DMS 273 (cell line): ENCODE results near the gene PEX1.
"Not testable (repeated sequence)": the region's sequence is repeated elsewhere in the genome, so short reads cannot be mapped to it uniquely, and the experiment has no call there.

ENCODE experiments used
- DNase-seq: peaks from one replicate; lab custom pipeline; 2025; ENCODE audit not compliant: unreplicated experiment; lab: John Stamatoyannopoulos, UW

Gene PEX1

DNA sequence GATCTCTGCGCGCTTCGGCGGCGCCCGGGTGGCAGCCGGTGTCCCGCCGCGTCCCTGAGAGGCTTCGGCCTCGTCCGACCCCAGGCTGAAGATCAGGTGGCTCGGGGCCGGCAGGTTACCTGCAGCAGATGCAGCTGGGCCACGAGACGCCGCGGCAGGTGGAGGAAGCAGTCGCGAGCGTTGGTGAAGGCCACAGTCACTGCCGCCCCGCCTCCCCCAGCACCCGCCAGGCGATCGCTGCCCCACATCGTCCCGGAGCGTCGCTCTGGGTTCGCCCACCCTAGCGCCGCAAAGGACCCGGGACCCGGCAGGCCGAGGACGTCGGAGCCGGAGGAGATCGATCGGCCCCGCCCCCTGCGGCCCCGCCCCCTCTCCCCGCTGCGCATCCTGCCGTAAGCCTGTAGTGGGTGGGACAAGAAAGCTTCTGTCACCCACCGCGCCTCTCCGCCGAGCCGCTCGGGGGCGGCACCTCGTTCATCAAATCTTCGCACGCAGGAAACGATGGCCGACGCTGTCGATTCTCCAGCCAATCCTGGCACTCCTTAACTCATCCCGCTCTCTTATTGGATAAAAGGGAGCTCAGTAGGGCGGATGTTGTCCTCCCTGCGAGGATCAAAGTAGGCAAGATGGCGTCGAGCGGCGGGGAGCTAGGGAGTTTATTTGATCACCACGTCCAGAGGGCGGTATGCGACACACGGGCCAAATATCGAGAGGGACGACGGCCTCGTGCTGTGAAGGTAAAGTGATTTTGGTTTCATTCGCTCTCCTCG, at the start of gene PEX1, which contains the start of gene RBM48:
Gene PEX1 (minus strand): TSS at position 333 of the 770 bp plus-strand sequence. CDS start 85 bp downstream, at position 248.
Gene RBM48 (plus strand): TSS at position 608 of the 770 bp plus-strand sequence. CDS start 19 bp downstream, at position 627.
- DNase-seq: peak; percentile 100

DNA sequence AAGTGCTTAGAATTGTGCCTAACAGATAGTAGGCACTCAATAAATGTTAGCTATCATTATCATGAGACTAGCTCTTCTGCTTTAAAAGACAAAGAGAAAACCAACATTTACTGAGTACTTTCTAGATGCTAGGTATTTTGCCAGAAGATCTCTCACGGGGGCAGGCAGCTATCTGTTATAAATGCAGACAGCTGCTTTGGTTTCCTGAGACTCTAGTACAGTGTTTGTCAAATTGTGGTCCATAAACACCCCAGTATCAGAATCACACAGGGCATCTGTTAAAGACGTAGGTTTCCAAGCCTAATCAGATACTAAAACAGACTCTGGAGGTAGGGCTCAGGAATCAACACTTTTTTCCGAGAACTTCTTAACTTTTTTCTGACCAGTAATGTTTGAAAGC, 48.0 kb upstream of the PEX1 start:
- DNase-seq: no peak

DNA sequence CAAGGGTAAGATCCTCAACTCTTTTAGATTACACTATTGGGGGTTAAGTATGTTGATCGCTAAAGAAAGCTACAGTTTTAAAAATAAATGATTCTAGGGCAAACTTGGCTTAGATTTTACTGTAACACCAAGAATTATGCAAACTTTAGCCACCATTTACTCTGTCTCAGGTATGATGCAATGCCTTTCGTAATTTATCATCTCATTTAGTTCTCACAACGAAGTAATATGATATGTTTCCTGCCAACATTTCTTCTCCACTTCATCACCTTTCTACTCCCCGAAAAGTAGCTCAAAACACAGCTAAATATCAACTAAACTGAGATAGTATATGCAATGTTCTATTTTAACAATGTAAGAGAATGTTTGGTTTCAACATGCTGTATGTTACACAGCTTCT, 40.8 kb upstream of the PEX1 start:
- DNase-seq: no peak

DNA sequence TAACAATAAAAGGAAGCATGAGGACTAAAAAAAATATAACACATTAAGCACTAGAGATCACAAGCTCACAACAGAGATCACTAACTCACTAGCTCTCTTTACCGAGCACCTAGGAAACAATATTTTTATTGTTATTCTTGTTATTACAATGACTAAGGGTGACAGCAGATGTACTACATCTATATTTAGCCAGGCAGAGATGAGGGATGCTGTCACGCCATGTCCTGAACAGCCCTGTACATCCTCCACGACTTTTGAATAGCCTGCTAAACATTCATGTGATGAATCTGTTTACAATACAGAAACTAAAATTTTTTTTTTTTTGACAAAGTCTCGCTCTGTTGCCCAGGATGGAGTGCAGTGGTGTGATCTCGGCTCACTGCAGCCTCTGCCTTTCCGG, 39.1 kb upstream of the PEX1 start:
- DNase-seq: no peak

DNA sequence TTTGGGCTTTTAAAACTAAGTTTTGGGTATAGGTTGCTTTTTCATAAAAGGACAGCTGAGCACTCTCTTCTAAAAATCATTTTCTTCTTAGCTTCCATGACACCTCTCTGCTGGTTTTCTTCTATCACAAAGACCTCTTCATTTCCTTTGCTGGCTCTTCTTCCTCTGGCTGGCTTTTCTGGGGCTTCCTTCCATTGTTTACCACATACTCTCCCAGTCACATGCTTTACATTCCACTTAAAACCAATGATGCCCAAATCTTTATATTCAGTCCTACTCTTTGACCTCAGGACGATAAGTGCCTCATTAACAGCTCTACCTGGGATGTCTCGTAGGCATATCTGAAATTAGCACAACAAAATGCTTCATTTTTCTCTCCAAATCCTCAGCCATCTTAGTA, 35.0 kb upstream of the PEX1 start:
- no peak for DNase-seq

DNA sequence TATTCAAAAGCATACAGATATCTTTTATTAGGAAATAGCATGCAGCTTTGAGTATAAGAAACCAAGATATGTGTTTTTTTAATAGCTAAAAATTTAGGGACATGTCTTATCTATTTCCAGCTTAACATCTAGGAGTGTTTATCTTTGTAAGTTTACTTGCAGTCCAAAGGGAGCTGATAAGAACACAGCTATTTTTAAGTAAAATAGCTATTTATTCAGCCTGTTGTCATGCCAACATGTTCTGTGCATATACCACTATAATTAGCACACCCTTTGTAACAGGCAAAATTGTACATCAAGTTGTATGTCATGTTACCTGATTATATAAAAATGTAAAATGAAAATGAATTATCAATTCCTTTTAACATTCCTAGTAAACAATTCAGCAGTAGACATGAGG, 32.3 kb upstream of the PEX1 start:
- DNase-seq: no peak

DNA sequence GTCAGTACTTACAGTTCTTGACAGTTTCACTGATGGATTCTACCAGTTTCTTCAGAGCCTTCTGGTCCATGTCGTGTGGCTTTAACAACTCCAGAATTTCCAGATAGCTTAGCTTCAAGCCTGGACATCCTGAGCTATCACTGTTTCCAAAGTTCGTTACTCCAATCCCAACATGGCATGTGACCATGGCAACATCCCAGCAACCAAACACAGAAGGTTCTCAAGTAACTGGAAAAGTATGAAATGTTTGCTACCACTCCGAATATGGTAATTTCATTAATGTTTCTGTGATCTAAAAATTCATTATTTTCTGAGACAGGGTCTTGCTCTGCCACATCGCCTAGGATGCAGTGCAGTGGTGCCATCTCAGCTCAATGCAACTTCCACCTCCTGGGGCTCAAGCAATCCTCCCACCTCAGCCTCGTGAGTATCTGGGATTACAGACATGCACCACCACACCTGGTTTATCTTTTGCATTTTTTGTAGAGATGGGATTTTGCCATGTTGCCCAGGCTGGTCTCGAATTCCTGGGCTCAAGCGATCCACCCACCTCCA, 29.6 kb upstream of the PEX1 start:
- no peak for DNase-seq

DNA sequence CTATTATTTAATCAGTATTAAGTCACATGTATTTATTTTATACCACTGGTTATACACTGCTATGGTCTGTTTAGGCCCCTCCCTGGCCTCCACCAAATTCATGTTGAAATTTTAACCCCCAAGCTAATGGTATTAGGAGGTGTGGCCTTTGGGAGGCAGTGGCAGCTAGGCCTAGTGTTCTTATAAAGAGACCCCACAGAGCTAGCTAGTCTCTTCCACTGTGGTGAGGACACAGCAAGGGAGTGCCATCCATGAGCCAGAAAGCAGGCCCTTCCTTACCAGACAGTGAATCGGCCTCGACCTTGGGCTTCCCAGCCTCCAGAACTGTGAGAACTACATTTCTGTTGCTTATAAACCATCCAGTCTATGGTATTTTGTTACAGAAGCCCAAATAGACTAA, 28.9 kb upstream of the PEX1 start:
- DNase-seq: peak; percentile 19

DNA sequence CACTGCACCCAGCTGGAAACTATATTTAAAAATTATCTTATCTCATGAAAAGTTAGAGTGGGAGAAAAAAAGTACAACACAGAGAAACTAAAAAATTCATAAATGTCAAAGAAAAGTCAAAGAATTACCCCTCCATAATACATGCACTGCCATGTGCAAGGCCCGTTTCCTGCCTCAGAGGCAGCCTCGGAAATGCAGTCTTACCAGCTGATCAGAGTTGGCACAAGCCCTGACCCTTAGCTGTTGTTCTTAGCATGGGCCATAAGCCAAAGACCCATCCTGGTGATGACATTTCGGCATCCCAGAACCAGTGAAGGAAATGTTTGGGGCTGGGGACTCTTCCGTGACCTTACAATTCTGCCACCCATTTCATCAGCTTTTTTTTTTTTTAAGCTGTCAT, 21.9 kb upstream of the PEX1 start:
- no peak for DNase-seq

DNA sequence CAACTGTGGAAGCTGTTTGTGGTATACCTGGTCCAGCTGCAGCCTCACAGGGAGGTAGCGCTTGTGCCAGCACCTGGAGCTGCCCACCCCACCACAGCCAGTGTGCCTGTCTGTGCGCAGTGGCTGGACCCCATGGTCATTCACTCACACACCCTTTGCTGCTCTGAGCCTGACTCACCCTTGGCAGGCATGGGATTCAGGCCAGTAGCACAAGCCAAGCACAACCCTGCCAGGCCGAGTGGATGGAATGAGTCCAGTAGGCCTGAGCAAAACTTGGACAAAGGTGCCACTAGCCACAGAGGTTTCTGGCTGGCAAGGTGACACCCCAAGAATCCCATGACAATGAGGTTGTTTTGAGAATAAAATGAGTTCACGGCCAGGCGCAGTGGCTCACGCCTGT, 19.3 kb upstream of the PEX1 start:
- no peak for DNase-seq

DNA sequence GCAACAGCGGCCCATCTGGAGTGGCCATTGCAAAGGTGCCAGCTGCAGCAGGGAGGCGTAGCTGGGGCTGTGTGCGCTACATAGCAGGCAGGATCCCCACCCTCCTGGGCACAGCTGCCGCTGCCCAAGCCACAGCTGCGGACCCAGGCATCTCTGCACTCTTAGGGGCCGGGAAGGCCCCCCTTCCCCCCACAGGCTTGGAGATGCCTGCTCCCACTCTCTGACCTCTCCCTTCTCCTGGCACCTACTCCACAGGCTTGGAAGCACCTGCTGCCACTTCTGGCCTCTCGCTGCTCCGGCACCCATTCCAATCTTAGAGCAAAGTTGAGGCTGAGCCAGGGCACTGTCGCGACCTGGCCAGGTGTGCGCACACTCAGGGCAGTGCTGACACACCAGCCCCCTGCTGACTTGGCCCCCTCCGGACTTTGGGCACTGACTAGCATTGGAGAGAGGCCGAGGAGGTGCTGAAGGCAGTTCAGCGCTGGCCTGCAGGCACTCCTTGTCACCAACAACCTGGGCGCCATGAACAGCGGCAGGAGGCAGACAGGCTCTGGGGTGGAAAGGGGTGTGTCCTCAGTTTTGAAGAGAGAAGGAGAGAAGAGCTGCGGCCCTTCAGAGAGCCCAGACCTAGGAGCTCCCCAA, 18.7 kb upstream of the PEX1 start:
- DNase-seq: peak; percentile 22

DNA sequence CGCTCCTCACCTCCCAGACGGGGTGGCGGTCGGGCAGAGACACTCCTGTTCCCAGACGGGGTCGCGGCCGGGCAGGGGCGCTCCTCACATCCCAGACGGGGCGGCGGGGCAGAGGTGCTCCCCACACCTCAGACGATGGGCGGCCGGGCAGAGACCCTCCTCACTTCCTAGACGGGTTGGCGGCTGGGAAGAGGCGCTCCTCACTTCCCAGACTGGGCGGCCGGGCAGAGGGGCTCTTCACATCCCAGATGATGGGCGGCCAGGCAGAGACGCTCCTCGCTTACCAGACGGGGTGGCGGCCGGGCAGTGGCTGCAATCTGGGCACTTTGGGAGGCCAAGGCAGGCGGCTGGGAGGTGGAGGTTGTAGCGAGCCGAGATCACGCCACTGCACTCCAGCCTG, 16.8 kb upstream of the PEX1 start:
- not testable (repeated sequence) for DNase-seq

DNA sequence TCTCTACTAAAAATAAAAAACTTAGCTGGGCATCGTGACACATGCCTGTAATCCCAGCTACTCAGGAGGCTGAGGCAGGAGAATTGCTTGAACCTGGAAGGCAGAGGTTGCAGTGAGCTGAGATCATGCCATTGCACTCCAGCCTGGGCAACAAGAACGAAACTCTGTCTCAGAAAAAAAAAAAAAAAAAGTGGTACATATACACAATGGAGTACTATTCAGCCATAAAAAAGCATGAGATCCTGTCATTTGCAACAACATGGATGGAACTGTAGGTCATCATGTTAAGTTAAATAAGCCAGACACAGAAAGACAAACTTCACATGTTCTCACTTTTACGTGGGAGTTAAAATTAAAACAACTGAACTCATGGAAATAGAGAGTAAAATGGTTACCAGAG, 15.2 kb upstream of the PEX1 start:
- not testable (repeated sequence) for DNase-seq

DNA sequence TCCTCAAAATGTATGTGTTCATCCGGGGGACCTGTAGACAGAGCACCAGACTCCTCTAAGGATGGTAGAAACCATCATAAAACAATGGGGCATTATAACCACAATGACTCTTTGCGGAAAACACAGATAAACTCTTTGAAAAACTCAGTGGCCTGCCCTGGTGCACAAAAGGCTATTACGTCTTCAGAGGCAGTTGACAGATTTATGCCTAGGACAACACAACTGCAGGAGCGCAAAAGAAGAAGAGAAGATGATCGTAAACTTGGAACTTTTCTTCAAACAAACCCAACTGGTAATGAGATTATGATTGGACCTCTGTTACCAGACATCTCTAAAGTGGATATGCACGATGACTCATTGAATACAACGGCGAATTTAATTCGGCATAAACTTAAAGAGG, 6.3 kb upstream of the PEX1 start:
- DNase-seq: no peak

DNA sequence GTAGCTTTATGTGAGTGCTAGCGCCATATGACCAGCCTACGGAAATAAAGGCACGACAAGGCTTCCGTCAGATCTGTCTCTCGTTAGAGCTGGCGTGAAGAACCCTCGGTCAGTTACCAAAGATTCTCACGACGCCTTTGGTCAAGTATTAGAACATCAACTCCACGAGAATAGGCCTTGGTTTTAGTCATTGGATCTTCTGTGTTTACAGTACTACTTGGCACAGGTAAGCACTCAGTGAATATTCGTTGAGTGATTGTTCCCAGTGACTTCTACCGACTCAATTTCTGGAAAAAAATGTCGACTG, 591 bp upstream of the PEX1 start:
- DNase-seq: no peak

DNA sequence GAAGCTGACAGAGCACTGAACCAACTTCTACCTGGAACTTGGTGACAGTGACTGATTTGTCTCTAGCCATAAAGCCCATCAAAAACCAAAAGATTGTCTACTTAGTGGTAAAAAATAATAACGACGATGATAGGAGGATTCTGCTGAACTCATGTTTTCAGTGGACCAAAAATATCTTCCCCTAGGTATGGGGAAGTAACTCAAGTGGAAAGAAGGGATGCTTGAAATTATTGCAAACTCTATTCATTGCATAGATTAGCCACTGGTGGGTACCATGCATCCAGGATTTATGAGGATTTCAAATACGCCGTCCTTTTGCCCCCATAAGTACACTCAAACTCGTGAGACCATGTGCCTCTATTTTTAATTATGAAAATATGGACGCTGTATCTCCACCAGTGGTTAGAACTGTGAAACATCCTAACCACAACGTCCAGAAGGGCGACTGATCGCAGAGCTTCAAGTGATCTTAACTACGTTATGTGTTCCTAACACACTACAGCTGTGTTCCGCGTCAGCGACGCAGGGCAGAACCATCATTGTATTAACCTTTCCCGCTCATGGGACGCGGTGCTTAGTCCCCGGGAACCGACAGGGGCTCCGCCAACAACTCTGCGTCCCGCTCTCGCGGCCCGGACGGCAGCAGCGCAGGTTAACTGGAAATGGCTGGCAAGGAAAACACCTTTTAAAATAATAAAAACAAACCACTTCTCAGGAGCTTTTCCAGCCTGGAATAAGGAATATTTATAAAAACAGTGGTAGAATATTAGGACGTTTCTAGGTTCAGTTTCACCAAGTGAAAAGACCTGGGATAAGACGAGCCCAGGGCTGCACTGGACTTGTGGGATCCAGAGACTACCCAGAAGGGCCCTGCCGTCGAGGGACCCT, 776 bp downstream of the PEX1 start:
- DNase-seq: peak; percentile 92

DNA sequence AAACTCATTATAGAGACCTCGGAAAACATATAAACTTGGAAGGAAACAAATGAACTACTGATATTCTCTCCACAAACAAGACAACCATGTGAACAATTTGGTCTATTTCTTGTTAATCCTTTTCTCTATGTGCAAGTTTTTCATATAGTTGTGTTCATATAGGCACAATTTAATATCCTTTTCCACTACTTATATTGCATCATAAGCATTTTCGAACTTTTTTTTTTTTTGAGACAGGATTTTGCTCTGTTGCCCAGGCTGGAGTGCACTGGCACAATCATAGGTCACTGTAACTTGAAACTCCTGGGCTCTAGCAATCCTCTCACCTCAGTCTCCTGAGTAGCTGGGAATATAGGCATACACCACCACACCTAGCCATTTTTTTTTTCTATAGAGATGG, 5.2 kb downstream of the PEX1 start:
- DNase-seq: no peak

DNA sequence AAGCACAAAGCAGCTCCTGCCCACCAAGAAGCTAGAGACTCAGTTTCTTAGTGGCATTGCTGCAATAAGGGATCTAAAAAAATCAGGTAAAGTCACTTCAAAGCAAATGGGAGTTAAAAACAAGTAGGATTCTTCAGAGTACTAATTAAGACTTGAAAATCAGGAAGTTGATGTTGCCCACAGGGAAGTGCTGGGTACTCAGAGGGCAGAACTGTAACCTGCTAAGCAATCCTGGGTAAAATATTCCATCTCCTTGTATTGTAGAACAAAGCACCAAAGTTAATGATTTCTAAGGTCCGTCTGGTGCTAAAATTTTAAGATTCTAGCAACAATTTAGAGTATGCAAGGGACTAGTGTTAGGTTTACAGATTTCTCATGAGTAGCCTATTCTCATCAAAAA, 8.3 kb downstream of the PEX1 start:
- no peak for DNase-seq

DNA sequence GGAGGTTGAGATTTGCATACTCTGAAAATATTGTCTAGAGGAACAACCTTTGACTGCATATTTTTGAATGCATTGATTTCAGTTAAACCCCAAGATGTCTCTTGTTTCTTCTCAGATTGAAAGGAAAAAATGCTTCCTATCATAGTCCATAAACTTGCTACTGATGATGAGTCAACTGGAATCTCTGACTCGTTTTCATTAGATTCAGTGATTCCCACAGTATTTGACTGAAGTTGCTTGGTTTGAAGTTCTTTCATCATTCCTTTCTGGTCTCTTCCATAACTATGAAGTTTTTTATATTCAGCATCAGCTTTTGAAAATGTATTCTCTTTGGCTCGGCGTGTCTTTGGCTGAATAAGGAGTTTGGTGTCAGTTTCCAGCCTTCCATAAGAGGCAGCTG, 10.7 kb downstream of the PEX1 start:
- no peak for DNase-seq

DNA sequence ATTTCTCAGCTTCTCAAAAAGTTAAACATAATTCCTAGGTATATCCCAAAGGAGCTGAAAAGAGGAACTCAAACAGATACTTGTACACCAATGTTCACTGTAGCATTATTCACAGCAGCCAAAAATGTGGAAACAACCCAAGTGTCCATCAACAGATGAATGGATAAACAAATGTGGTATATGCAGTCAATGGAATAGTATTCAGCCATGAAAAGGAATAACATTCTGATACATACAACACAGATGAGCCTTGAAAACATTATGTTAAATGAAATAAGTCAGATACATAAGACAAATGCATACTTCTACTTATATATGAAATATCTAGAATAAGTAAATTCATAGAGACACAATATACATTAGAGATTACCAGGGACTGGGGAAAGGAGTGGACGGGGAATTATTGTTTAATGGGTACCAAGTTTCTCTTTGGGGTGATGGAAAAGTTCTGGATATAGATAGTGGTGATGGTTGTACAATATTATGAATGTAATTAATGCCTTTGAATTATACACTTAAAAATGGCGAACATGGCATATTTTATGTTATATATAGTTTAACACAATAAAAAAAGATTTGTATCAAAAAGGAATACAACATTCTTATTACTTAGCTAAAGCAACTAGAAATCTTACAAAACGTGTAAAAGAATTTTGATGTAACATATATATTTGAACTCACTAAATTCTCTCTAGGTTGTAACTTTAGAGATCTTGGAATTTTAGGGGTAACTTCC, 15.0 kb downstream of the PEX1 start:
- no peak for DNase-seq

DNA sequence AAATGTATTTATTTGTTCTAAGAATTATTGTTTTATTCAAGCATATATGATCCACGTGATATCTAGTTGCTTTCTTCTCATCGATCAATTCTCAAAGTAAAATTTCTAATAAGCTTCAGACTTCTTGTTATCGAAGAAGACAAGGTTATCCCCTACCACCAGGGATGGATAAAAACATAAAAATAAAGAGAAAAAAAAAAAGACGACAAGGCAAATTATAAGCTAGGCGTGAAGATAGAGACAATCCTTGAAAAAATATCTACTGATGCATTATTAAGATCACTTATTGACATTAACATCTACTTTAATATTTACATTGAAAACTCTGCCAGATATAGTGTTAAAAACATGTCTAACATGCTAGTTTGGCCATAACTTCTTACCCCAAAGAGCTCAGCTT, 19.4 kb downstream of the PEX1 start:
- no peak for DNase-seq
